Uterus (tissue), 2 donors: ENCODE data around the gene BATF3.

Experiments used
- CTCF ChIP-seq, 4 experiments: fragments of 200-600 bp in 2 of 4; fragments of 450-650 bp in 2 of 4; sonication (generic) in 2 of 4; IDR thresholded peaks; one replicate each; pipeline ENCODE4 v1.5.1; 2016 to 2019; ENCODE audit warnings: antibody characterized with exemption in 4 of 4, mild to moderate bottlenecking in 2 of 4, moderate library complexity in 1 of 4
- POLR2A ChIP-seq, 2 donors: fragments of 450-650 bp; IDR thresholded peaks; one replicate each; pipeline ENCODE4 v1.6.1; 2016; ENCODE audit warnings: antibody characterized with exemption in 2 of 2, mild to moderate bottlenecking in 1 of 2, moderate library complexity in 1 of 2

GRCh38 chr1:212727386-212728181 lies 27.9 kb upstream of the BATF3 start:
- TF ChIP-seq CTCF (IDR thresholded peaks at IDR 0.05) (no peak), POLR2A (IDR thresholded peaks at IDR 0.05) (no peak)
